Sigmoid colon (tissue), 4 donors: ENCODE measurements around the gene IL3.

Experiments
- EP300 ChIP-seq, 4 donors: sonication (generic); formaldehyde crosslinking; IDR thresholded peaks; one replicate each; pipeline ENCODE4 v1.6.1; 2017; ENCODE audit warnings: antibody characterized with exemption in 4 of 4
- POLR2AphosphoS5 ChIP-seq, 4 donors: sonication (generic); formaldehyde crosslinking; IDR thresholded peaks; one replicate each; pipeline ENCODE4 v1.6.1; 2017; ENCODE audit warnings: antibody characterized with exemption in 4 of 4
- TF ChIP-seq, protein P1 (sequence below), 4 experiments: fragments of 450-650 bp in 3 of 4; fragments of 200-600 bp in 1 of 4; IDR thresholded peaks; one replicate each; pipeline ENCODE4 v1.5.1; 2016 to 2019; ENCODE audit warnings: antibody characterized with exemption in 4 of 4, mild to moderate bottlenecking in 3 of 4, moderate library complexity in 2 of 4

DNA sequence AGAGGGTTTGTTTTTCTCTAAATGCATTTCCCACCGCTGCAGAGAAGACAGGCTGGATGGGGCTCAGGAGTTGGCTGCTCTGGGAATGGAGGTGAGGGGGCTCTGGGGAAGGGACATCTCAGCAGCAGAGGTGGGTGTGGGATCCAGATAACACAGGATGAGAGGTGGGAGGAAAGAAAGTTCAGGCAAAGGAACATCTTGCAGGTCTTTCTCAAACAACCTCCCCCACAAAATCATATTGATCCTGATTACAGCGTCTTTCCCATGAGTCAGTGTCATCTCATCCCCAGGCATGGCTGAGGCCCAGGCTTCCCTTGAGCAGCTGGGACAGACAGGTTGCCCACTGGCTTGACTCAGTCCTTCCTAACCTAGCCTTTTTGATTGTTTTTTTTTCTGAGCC is 37.7 kb upstream of the IL3 start:
- no peak for TF ChIP-seq EP300 (IDR thresholded peaks at IDR 0.05)
- TF ChIP-seq, protein P1, sequence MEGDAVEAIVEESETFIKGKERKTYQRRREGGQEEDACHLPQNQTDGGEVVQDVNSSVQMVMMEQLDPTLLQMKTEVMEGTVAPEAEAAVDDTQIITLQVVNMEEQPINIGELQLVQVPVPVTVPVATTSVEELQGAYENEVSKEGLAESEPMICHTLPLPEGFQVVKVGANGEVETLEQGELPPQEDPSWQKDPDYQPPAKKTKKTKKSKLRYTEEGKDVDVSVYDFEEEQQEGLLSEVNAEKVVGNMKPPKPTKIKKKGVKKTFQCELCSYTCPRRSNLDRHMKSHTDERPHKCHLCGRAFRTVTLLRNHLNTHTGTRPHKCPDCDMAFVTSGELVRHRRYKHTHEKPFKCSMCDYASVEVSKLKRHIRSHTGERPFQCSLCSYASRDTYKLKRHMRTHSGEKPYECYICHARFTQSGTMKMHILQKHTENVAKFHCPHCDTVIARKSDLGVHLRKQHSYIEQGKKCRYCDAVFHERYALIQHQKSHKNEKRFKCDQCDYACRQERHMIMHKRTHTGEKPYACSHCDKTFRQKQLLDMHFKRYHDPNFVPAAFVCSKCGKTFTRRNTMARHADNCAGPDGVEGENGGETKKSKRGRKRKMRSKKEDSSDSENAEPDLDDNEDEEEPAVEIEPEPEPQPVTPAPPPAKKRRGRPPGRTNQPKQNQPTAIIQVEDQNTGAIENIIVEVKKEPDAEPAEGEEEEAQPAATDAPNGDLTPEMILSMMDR (IDR thresholded peaks at IDR 0.05): no peak
- TF ChIP-seq POLR2AphosphoS5 (IDR thresholded peaks at IDR 0.05): no peak
